ENCODE data around the gene URGCP.
"Not testable (repeated sequence)": the region's sequence is repeated elsewhere in the genome, so short reads cannot be mapped to it uniquely, and the experiment has no call there.

Gene URGCP

DNA sequence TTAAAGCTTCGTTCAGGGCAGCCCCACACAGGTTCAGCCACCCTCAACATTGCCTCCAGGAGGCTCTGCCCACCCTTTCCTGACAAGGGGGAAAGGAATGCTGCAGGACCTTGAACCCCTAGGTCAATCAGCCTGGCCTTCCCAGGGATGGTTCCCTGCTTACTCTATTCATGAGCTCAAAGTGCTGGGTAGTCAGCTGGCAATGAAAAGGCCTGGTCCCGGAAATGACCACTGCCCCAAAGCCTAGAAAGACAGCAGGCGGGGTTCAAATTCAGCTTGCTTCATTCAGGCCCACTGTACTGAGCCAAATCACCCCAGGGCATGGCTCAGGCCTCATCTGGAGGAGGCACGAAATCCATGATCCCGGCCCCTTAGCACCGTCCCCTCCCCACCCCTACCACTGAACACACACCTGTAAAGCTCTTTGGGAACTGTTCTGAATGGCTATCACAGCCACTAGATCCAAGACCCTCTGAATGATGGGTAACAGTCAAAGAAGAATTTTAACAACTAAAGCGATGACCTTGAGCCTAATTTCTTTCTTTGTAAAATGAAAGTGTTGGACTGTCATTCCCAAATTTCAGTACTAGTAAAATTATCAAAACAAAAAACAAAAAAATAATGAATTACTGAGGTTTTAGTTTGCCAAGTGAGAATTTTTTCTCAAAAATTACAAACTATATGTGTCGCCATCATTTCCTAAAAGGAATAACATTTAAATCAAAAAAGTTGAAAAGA, 1.0 kb downstream of the URGCP start:
- FAIRE-seq (no peak), DNase-seq (ENCODE audit: insufficient read length) (no peak)
- no peak for TF ChIP-seq POLR2A (IDR thresholded peaks at IDR 0.05; ENCODE audit: low read depth, low read length)

DNA sequence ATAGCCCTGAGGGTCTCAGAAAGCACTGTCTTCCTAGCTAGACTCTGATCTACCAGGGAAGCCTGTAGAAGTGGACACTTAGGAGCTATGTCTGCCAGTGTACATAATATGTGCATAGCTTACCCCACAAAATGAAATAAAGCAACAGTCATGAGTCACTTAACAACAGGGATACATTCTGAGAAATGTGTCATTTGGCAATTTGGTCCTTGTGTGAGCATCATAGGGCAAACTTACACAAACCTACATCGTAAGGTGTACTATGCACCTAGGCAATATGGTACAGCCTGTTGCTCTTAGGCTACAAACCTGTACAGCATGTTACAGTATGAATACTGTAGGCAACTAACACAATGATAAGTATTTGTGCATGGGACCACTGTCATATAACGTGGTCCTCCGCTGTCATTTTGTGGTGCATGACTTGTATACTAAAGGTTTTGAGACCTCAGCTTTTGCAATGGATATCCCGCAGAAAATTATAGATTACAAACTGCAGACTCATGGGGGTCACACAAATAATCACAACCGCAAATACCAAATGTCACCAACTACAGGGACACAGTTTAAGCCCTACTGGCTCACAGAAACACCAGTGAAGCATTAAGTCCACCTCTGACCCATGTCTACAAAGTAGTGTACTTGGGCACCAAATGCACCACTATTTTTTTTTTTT, 1.7 kb downstream of the URGCP start:
- DNase-seq (ENCODE audit: insufficient read length) (no peak), FAIRE-seq (peak; percentile 54)
- TF ChIP-seq POLR2AphosphoS5 (IDR thresholded peaks at IDR 0.05; ENCODE audit: low read depth, low read length), result no peak
- TF ChIP-seq TAF1 (IDR thresholded peaks at IDR 0.05; ENCODE audit: borderline replicate concordance, low read depth, low read length), result no peak
- no peak for TF ChIP-seq POLR2A (IDR thresholded peaks at IDR 0.05; ENCODE audit: low read depth, low read length)

DNA sequence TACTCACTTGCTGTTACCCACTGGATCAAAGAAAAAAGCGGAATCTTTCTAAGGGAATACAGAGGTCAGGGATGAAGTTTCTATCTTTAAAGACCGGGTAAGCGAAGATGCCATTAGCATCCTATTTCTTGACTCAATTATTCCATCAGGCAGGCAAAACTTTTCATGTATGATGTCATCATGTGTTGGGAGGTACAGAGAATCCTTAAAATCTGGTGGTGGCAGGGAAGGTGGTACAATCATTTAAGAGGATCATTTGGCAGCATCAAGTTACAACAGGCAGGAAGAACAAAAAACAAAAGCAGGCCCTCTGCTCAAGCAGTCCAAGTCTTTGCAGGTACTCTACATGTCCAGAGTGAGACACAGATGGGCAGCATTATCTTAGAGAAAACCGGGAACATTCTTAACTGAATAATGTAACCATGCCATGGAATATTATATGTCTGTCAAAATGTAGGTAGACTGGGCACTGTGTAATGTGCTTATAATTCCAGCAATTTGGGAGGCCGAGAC, 3.8 kb downstream of the URGCP start:
- FAIRE-seq (no peak), DNase-seq (ENCODE audit: insufficient read length) (no peak)
- TF ChIP-seq POLR2AphosphoS5 (IDR thresholded peaks at IDR 0.05; ENCODE audit: low read depth, low read length) (no peak), TAF1 (IDR thresholded peaks at IDR 0.05; ENCODE audit: borderline replicate concordance, low read depth, low read length) (no peak), POLR2A (IDR thresholded peaks at IDR 0.05; ENCODE audit: low read depth, low read length) (no peak)

DNA sequence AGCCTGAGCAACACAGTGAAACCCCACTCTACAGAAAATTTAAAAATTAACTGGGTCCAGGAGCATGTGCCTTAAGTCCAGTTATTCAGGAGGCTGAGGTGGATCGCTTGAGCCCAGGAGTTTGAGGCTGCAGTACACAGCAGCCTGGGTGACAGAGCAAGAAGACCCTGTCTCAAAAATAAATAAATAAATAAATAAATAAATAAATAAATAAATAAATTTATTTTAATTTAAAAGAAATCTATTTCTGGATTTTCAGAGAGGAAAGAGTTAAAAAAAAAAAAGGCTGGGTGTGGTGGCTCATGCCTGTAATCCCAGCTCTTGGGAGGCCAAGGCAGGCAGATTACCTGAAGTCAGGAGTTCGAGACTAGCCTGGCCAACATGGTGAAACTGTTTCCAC, 7.8 kb downstream of the URGCP start:
- not testable (repeated sequence) for FAIRE-seq; DNase-seq (ENCODE audit: insufficient read length)

DNA sequence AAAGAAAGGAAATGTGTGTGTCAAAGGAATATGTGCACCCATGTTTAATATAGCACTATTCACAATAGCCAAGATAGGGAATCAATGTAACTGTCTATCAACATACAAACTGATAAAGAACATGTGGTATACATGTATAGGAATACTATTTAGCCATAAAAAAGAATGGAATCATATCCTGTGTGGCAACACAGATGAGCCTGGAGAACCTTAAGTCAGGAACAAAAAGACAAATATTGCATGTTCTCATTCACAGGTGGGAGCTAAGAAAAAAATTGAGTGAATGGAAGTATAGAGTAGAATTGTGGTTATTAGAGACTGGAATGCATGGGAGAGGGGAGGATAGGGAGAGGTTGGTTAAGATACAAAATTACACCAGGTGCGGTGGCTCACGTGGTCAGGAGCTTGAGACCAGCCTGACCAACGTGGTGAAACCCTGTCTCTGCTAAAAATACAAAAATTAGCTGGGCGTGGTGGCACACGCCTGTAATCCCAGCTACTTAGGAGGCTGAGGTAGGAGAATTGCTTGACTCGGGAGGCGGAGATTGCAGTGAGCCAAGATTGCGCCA, 10.5 kb downstream of the URGCP start:
- TF ChIP-seq POLR2A (IDR thresholded peaks at IDR 0.05; ENCODE audit: low read depth, low read length) (no peak), TAF1 (IDR thresholded peaks at IDR 0.05; ENCODE audit: borderline replicate concordance, low read depth, low read length) (no peak), POLR2AphosphoS5 (IDR thresholded peaks at IDR 0.05; ENCODE audit: low read depth, low read length) (no peak)
- no peak for DNase-seq (ENCODE audit: insufficient read length)
- FAIRE-seq, result no peak

DNA sequence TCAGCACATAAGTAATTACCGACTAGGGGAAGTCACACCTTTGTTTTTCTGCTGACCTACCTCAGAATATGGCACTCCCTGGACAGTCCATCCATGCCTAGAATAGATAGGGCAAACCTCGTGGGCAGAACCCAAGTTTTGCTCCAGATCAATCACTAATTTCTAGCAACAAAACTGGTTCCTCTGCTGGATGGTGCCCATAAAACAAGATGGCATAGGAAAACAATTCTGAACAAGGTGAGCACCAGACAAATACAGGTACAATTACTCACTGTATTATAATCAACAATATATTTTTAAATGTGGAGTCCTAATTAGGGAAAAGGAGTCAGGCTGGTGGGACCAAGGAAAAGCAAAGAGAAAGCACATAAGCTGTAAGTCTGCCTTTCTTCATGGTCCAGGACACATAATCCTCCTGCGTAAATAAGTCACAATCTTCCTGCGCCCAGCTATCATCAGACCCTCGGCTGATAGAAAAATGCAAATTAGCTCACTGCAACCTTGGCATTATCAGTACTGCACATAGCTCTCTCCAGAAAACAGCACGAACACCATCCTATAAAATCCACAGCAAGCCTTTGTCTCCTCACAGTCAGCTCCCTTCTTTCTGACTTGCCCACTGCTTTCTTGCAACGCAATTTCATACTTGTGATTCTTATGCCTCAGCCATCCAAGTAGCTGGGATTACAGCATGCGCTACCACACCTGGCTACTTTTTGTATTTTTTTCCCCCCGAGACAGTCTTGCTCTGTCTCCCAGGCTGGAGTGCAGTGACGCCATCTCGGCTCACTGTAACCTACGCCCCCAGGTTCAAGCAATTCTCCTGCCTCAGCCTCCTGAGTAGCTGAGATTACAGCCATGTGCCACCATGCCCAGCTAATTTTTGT, 15.1 kb downstream of the URGCP start:
- FAIRE-seq, result no peak
- TF ChIP-seq POLR2A (IDR thresholded peaks at IDR 0.05; ENCODE audit: low read depth, low read length), result no peak
- TF ChIP-seq TAF1 (IDR thresholded peaks at IDR 0.05; ENCODE audit: borderline replicate concordance, low read depth, low read length), result no peak
- no peak for TF ChIP-seq POLR2AphosphoS5 (IDR thresholded peaks at IDR 0.05; ENCODE audit: low read depth, low read length)
- DNase-seq (ENCODE audit: insufficient read length), result no peak

DNA sequence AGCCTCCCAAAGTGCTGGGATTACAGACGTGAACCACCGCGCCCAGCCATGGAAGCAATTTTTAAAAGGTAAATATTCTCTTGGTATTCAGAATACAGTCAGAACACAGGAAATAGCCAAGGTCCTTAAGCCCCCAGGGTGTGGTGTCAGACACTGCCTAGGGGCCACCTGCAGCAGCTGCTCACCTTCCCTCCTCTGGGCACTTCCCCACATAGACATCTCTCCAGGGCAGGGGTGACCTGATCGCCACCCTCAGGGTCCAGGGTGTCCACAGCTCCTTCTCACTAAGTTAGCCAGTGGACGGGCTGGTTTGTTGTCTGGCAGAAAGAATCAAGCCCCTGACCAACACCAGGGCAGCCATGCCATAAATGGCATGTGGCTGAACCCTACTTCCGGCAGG, 15.9 kb downstream of the URGCP start:
- FAIRE-seq, result no peak
- no peak for DNase-seq (ENCODE audit: insufficient read length)

DNA sequence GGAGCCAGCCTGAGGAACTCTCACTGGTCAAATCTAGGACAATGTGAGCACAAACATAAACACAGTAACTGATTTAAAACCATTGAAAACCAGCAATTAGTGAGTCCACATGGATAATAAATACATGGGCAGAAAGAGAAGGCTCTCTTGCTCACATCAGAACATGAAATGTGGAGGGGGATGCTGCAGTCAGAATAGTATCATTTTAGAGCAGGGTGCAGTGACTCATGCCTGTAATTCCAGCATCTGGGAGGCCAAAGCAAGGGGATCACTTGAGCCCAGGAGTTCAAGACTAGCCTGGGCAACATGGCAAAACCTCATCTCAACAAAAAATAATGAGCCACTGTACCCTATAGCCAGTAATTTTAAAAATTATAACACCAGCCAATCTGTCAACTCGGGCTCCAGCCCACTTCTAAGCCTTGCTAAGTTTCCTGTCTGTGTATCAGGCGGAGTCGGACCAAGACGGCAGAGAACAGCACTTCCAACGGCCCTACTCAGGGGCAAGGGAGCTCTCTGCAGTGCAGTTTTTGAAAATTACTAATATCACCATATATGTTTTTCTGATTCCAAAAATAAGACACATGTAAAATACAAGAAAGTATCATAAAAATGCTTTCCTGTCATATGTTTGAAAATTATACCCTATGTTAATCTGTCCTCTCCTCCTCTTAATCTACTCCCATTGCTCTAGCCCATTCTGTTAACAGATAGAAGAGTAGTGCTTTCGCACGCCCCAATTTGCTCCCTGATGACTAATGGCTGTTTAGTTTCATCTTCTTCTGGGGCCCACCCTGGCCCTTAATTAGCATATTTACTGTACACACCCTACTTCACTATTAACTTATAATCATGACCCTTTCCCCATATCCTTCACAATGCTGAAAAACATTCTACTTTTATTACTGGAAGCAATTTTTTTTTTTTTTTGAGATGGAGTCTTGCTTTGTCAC, 17.1 kb downstream of the URGCP start:
- TF ChIP-seq POLR2A (IDR thresholded peaks at IDR 0.05; ENCODE audit: low read depth, low read length) (no peak), POLR2AphosphoS5 (IDR thresholded peaks at IDR 0.05; ENCODE audit: low read depth, low read length) (no peak), TAF1 (IDR thresholded peaks at IDR 0.05; ENCODE audit: borderline replicate concordance, low read depth, low read length) (no peak)
- FAIRE-seq (no peak), DNase-seq (ENCODE audit: insufficient read length) (no peak)

More for the DNA sequence above, 15.9 kb downstream of the URGCP start:
- TF ChIP-seq POLR2AphosphoS5 (IDR thresholded peaks at IDR 0.05; ENCODE audit: low read depth, low read length), result no peak
- TF ChIP-seq TAF1 (IDR thresholded peaks at IDR 0.05; ENCODE audit: borderline replicate concordance, low read depth, low read length), result no peak
- TF ChIP-seq POLR2A (IDR thresholded peaks at IDR 0.05; ENCODE audit: low read depth, low read length), result no peak

DNA sequence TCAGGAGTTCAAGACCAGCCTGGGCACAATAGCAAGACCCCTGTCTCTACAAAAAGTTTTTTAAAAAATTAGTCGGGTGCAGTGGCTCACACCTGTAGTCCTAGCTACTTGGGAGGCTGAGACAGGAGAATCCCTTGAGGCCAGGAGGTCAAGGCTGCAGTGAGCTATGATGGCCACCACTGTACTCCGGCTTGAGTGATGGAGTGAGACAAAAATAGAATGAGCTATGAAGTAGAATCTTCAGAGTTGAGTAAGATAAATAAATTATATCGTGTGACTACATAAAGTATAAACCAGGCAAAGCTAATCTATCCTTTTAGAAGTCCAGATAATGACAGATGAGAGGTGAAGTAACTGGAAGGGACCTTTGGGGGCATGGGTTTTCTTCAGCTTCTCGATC, 21.8 kb downstream of the URGCP start:
- FAIRE-seq (no peak), DNase-seq (ENCODE audit: insufficient read length) (no peak)
- TF ChIP-seq POLR2A (IDR thresholded peaks at IDR 0.05; ENCODE audit: low read depth, low read length), result no peak
- TF ChIP-seq POLR2AphosphoS5 (IDR thresholded peaks at IDR 0.05; ENCODE audit: low read depth, low read length), result no peak
- TF ChIP-seq TAF1 (IDR thresholded peaks at IDR 0.05; ENCODE audit: borderline replicate concordance, low read depth, low read length), result no peak

DNA sequence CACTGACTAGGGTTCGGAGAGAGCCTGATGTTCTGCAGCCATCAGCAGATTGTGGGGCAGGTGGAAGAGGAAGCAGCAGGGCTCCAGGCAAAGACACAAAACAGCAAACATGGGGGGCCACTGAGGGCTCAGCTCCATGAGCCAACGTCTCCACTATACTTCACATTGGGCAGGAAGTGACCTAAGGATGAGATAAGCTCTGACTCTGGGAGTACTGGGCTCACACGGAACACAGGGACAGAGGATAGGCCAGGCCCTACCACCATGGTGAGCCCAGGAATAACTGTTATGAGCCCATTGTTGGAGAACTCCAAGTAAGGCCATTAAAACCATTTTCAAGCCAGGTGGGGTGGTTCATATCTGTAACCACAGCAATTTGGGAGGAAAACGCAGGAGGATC, 22.2 kb downstream of the URGCP start:
- TF ChIP-seq TAF1 (IDR thresholded peaks at IDR 0.05; ENCODE audit: borderline replicate concordance, low read depth, low read length) (no peak), POLR2A (IDR thresholded peaks at IDR 0.05; ENCODE audit: low read depth, low read length) (no peak), POLR2AphosphoS5 (IDR thresholded peaks at IDR 0.05; ENCODE audit: low read depth, low read length) (no peak)
- DNase-seq (ENCODE audit: insufficient read length) (no peak), FAIRE-seq (no peak)

Measured in GM12892 (cell line).